M059J (cell line): ENCODE results near the gene REXO1. TPM values are rescaled to one million over a fixed set of nuclear protein-coding genes. Genes with fewer than 3 reads are reported as not detected.

Experiments
- DNase-seq: peaks from one replicate; pipeline ENCODE4 v3.0.0-alpha.2; 2012; ENCODE audit warnings: low read depth
- total RNA-seq: library from RNA; depleted of rRNA; stranded (reverse); fragments of >200 nt; shearing (Covaris generic); gene quantifications from 2 replicates; pipeline ENCODE4 v1.2.3, GENCODE V29; 2014

Gene REXO1
- total RNA-seq, 1 experiment from 2014 or later: 13.8 TPM

GRCh38 chr19:1847684-1848398 is 442 bp downstream of the REXO1 start:
- peak; percentile 57 for DNase-seq

- no peak for DNase-seq
Measured at GRCh38 chr19:1847348-1847683, 967 bp downstream of the REXO1 start.

- no peak for DNase-seq
Measured at GRCh38 chr19:1846517-1847204, 1.6 kb downstream of the REXO1 start.

- DNase-seq: no peak
Measured at GRCh38 chr19:1845642-1846041, 2.6 kb downstream of the REXO1 start.

GRCh38 chr19:1845125-1845515 is 3.2 kb downstream of the REXO1 start:
- DNase-seq: no peak

- no peak for DNase-seq
Measured at GRCh38 chr19:1844513-1845124, 3.7 kb downstream of the REXO1 start.

- DNase-seq: no peak
Measured at GRCh38 chr19:1843646-1844394, 4.5 kb downstream of the REXO1 start.

- no peak for DNase-seq
Measured at GRCh38 chr19:1843116-1843515, 5.2 kb downstream of the REXO1 start.

- no peak for DNase-seq
Measured at GRCh38 chr19:1841209-1841924, 6.9 kb downstream of the REXO1 start.

- DNase-seq: no peak
Measured at GRCh38 chr19:1840541-1841115, 7.7 kb downstream of the REXO1 start.

GRCh38 chr19:1839658-1840540 is 8.4 kb downstream of the REXO1 start:
- DNase-seq: no peak

GRCh38 chr19:1837625-1838105 is 10.6 kb downstream of the REXO1 start:
- DNase-seq: no peak

- DNase-seq: no peak
Measured at GRCh38 chr19:1837222-1837565, 11.1 kb downstream of the REXO1 start.

GRCh38 chr19:1836458-1837221 is 11.6 kb downstream of the REXO1 start:
- DNase-seq: no peak

GRCh38 chr19:1833540-1833939 is 14.7 kb downstream of the REXO1 start:
- no peak for DNase-seq

GRCh38 chr19:1832046-1832663 is 16.1 kb downstream of the REXO1 start:
- no peak for DNase-seq

GRCh38 chr19:1830978-1831377 is 17.3 kb downstream of the REXO1 start:
- no peak for DNase-seq

- DNase-seq: no peak
Measured at GRCh38 chr19:1830568-1830967, 17.7 kb downstream of the REXO1 start.

GRCh38 chr19:1829958-1830357 is 18.3 kb downstream of the REXO1 start:
- no peak for DNase-seq
